AG04450 (cell line): ENCODE measurements around the gene RPH3AL. TPM values are rescaled to one million over a fixed set of nuclear protein-coding genes. Genes with fewer than 3 reads are reported as not detected.

Experiments
- CTCF ChIA-PET: fragments of 300-600, 350-600 bp; formaldehyde crosslinking; extraction: SDS; loops from one replicate; lab custom pipeline; 2022; ENCODE audit warnings: antibody characterized with exemption, inconsistent platforms; lab: Charles Lee
- POLR2A ChIA-PET: fragments of 350-600 bp; formaldehyde crosslinking; extraction: SDS; loops from one replicate; lab custom pipeline; 2021; ENCODE audit warnings: antibody characterized with exemption, inconsistent platforms; lab: Yijun Ruan, JAX
- DNase-seq: peaks from one replicate; pipeline ENCODE4 v3.0.0-alpha.2; 2011; ENCODE audit warnings: low read depth, low spot score
- H3K27ac ChIP-seq: one replicate; pipeline ENCODE4 v1.5.1; 2012; ENCODE audit warnings: low read depth, low read length, control low read depth
- H3K27me3 ChIP-seq: one replicate; pipeline ENCODE4 v1.6.0; 2012; ENCODE audit warnings: low read length; ENCODE audit not compliant: control insufficient read depth, insufficient read depth
- H3K4me3 ChIP-seq: 2 replicates; pipeline ENCODE4 v1.5.1; 2011; ENCODE audit warnings: mild to moderate bottlenecking, low read depth, low read length, control low read depth
- H3K9me3 ChIP-seq: 2 replicates; pipeline ENCODE4 v1.5.1; 2012; ENCODE audit warnings: low read length; ENCODE audit not compliant: control insufficient read depth, insufficient read depth
- polyA plus RNA-seq: library from polyadenylated mRNA; depleted of rRNA; stranded (reverse); fragments of >200 nt; gene quantifications from 2 replicates; pipeline ENCODE4 v1.2.3, GENCODE V29; 2011
- TF ChIP-seq, protein P1 (sequence below): IDR thresholded peaks from 2 replicates; pipeline ENCODE4 v1.5.1; 2011; ENCODE audit warnings: low read depth, low read length, control low read depth, inconsistent platforms

The RPH3AL gene
- polyA plus RNA-seq, 1 experiment: 1.3 TPM

DNA sequence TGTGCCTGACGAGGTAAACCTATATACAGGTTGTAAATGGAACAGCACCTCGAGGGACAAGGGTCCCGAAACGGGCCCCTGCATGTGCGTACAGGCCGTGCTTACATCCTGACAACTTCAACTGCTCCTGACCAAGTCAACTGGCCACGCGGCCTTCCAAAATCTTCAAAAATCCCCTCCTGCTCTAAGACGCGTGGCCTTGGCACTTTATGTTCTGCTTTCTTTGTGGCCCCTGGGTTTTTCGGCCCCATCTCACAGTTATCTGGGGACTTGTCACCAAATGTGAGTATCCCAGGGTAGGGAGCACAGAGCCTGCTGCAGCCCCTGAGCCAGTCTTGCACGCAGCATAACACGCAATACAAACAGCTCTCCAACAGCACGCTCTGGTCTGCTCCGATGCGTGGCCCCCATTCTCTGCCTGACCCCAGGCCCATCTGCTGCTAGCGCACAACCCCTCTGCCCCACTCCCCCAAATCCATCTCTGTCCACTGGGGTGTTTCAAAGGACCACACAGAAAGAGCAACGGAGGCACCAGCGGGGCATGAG lies 659 bp downstream of the RPH3AL start:
- peaks cover 21% of the 10 kb centered on the region for H3K9me3 ChIP-seq
- TF ChIP-seq, protein P1, sequence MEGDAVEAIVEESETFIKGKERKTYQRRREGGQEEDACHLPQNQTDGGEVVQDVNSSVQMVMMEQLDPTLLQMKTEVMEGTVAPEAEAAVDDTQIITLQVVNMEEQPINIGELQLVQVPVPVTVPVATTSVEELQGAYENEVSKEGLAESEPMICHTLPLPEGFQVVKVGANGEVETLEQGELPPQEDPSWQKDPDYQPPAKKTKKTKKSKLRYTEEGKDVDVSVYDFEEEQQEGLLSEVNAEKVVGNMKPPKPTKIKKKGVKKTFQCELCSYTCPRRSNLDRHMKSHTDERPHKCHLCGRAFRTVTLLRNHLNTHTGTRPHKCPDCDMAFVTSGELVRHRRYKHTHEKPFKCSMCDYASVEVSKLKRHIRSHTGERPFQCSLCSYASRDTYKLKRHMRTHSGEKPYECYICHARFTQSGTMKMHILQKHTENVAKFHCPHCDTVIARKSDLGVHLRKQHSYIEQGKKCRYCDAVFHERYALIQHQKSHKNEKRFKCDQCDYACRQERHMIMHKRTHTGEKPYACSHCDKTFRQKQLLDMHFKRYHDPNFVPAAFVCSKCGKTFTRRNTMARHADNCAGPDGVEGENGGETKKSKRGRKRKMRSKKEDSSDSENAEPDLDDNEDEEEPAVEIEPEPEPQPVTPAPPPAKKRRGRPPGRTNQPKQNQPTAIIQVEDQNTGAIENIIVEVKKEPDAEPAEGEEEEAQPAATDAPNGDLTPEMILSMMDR: no peak
- CTCF ChIA-PET: no interaction called here
- POLR2A ChIA-PET: no interaction called here
- H3K4me3 ChIP-seq: no peak overlapping the region
- H3K27ac ChIP-seq: no peak overlapping the region
- peaks cover 2% of the 10 kb centered on the region for H3K27me3 ChIP-seq
- DNase-seq: no peak

- peaks cover 16% of the 10 kb centered on the region for H3K9me3 ChIP-seq
- ChIA-PET CTCF (no interaction called here), POLR2A (no interaction called here)
- no peak overlapping the region for H3K4me3 ChIP-seq
- H3K27ac ChIP-seq: no peak overlapping the region
- TF ChIP-seq, protein P1: no peak
- DNase-seq: no peak
- peaks cover 2% of the 10 kb centered on the region for H3K27me3 ChIP-seq
Observed at GRCh38 chr17:351449-351738, 1.2 kb downstream of the RPH3AL start.

DNA sequence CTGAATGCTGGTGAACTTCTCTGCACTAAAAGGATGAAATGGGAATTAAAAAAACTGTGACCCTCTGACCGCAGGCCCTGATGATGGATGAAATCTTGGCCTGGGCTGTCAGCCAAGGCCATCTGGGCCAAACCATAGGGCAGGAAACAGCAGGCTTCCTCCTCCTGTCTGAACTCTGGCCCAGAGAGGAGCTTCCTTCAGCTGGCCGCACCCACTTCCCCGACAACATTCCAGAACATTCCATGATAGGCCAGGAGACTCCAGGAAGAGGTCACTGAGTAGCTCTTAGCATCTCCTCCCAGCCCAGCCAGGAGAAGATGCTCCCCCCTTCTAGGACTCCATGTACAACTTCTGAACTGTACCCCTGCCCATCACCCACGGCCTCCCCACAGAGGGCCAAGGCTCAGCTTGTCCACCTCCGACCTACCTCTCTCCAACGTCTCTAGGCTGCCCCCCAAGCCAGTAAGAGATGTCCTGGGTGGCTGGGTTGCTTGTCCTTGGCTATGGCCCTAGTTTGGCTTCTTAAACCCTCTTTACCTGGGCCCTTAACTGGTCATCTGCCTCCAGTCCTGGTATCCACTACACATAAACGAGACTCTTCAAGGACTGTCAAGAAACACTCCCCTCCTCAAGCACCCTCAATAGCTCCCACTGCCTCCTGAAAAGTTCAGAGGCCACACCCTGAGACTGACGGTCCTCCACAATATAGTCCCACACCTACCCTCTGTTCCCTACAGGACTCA lies 1.7 kb downstream of the RPH3AL start:
- ChIA-PET POLR2A (no interaction called here), CTCF (no interaction called here)
- H3K27me3 ChIP-seq: peaks cover 2% of the 10 kb centered on the region
- peaks cover 15% of the 10 kb centered on the region for H3K9me3 ChIP-seq
- H3K4me3 ChIP-seq: no peak overlapping the region
- no peak for DNase-seq
- TF ChIP-seq, protein P1: no peak
- no peak overlapping the region for H3K27ac ChIP-seq

DNA sequence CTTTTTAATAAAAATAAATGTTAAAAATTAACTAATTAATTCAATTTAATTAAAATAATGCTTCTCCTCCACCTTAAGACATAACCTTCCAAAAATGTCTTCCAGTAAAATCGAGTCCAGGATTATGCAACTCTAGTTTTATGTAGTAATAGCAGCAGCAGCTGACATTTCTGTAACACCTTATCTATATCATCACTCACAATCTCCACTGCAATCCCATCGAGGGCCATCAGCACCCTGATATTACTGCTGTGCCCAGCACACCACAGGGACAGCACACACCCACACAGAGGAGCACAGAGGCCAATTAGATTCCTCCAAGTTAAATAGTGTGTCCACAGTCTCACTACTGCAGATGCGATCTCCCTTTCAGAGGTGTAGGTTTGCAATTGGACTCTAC lies 2.9 kb downstream of the RPH3AL start:
- peaks cover 9% of the 10 kb centered on the region for H3K9me3 ChIP-seq
- CTCF ChIA-PET: no interaction called here
- peaks cover 2% of the 10 kb centered on the region for H3K27me3 ChIP-seq
- POLR2A ChIA-PET: no interaction called here
- TF ChIP-seq, protein P1: no peak
- H3K4me3 ChIP-seq: no peak overlapping the region
- no peak overlapping the region for H3K27ac ChIP-seq
- no peak for DNase-seq

DNA sequence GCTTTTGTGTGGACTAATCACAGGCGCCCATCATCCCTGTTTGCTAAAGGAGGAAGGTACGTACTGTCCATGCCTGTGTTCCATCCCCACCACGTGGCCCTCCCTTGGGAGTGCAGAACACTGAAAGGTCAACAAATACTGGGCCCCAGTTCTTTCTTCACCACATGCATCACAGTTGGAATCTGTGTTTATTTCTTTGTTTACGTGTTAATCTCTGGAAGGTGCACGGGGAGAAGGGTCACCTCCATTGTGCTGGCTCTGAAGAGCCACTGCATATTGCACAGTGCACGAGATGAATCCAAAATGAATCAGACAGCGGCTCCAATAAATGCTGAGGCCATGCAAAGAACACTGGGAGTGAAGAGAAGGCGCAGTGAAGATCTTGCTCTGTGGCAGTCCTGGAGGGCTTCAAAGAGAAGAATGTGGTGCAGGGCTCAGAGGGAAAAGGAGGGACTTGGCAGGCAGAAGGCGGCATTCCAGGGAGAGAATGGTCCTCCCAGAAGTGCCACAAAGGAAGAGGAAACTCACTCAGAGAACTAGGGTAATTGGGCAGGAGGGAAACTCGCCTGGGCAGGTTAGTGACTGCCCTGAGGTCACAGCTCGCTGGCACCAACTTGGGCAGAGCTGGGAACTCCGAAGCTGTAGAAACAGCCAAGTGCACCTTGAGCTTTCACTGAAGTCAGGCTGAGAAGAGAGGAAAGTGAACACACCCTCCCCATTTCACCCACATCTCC lies 3.7 kb downstream of the RPH3AL start:
- TF ChIP-seq, protein P1: no peak
- H3K27ac ChIP-seq: no peak overlapping the region
- CTCF ChIA-PET: no interaction called here
- no peak for DNase-seq
- POLR2A ChIA-PET: no interaction called here
- H3K27me3 ChIP-seq: peaks cover 2% of the 10 kb centered on the region
- H3K9me3 ChIP-seq: peaks cover 4% of the 10 kb centered on the region; the same call in 1 of the 2 replicates
- H3K4me3 ChIP-seq: no peak overlapping the region
